HEK293T (cell line): ENCODE measurements around the gene RHBDL3.

Source experiments
- ARNT ChIP-seq: fragments of 450-650 bp; IDR thresholded peaks from 2 replicates; pipeline ENCODE4 v1.6.1; 2017; ENCODE audit warnings: mild to moderate bottlenecking
- BHLHE40 ChIP-seq: fragments of 450-650 bp; IDR thresholded peaks from 2 replicates; pipeline ENCODE4 v1.6.1; 2016; ENCODE audit warnings: mild to moderate bottlenecking, moderate library complexity, borderline replicate concordance
- FOXA1 ChIP-seq: fragments of 450-650 bp; IDR thresholded peaks from 2 replicates; pipeline ENCODE4 v1.6.1; 2016; ENCODE audit warnings: mild to moderate bottlenecking
- FOXK2 ChIP-seq: fragments of 450-650 bp; IDR thresholded peaks from 2 replicates; pipeline ENCODE4 v1.6.1; 2016; ENCODE audit warnings: mild to moderate bottlenecking
- FOXM1 ChIP-seq: fragments of 450-650 bp; IDR thresholded peaks from 2 replicates; pipeline ENCODE4 v1.6.1; 2017; ENCODE audit warnings: mild to moderate bottlenecking, borderline replicate concordance
- HDGF ChIP-seq: fragments of 450-650 bp; IDR thresholded peaks from 2 replicates; pipeline ENCODE4 v1.6.1; 2017; ENCODE audit warnings: antibody characterized with exemption, borderline replicate concordance
- L3MBTL2 ChIP-seq: fragments of 450-650 bp; conservative IDR thresholded peaks from 2 replicates; pipeline ENCODE4 v1.6.1; 2016; ENCODE audit warnings: mild to moderate bottlenecking
- SP1 ChIP-seq: fragments of 450-650 bp; IDR thresholded peaks from 2 replicates; pipeline ENCODE4 v1.6.1; 2017
- SUZ12 ChIP-seq: fragments of 450-650 bp; IDR thresholded peaks from 2 replicates; pipeline ENCODE4 v1.6.1; 2016; ENCODE audit warnings: mild to moderate bottlenecking
- TARDBP ChIP-seq: fragments of 450-650 bp; IDR thresholded peaks from 2 replicates; pipeline ENCODE4 v1.6.1; 2016
- TF ChIP-seq, protein P1 (sequence below): fragments of 450-650 bp; IDR thresholded peaks from 2 replicates; pipeline ENCODE4 v1.6.1; 2016

DNA sequence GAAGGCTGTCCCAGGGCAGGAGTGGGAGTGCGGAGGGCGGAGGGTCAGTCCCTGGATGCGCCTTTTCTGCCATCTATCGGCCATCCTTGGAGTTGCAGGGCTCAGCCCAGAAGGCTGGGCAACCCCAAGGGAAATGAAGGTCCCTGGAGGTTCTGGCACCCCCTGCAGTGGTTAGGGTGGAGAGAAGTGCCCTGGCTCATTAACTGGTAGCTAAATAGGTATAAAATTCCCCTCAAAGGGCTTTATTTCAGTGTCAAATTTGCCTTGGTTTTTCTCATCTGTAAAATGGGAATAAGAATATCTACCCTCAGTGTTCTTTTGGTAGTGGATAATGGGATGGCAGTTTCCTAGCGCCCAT, 53.9 kb downstream of the RHBDL3 start:
- no peak for TF ChIP-seq L3MBTL2
- no peak for TF ChIP-seq BHLHE40
- TF ChIP-seq FOXK2 = no peak
- TF ChIP-seq FOXA1 = no peak
- no peak for TF ChIP-seq SUZ12
- TF ChIP-seq SP1 = no peak
- no peak for TF ChIP-seq FOXM1
- no peak for TF ChIP-seq TARDBP
- TF ChIP-seq, protein P1, sequence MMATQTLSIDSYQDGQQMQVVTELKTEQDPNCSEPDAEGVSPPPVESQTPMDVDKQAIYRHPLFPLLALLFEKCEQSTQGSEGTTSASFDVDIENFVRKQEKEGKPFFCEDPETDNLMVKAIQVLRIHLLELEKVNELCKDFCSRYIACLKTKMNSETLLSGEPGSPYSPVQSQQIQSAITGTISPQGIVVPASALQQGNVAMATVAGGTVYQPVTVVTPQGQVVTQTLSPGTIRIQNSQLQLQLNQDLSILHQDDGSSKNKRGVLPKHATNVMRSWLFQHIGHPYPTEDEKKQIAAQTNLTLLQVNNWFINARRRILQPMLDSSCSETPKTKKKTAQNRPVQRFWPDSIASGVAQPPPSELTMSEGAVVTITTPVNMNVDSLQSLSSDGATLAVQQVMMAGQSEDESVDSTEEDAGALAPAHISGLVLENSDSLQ = no peak
- no peak for TF ChIP-seq HDGF
- no peak for TF ChIP-seq ARNT
